Progenitor cell of endocrine pancreas (in vitro differentiated cells): ENCODE measurements around the gene HOXC10. TPM values are rescaled to one million over a fixed set of nuclear protein-coding genes. Genes with fewer than 3 reads are reported as not detected.

Source experiments
- DNase-seq: peaks from one replicate; pipeline ENCODE4 v3.0.0; 2021; ENCODE audit warnings: low spot score; ENCODE audit not compliant: unreplicated experiment
- H3K27ac Mint-ChIP-seq: 2 replicates; pipeline ENCODE4 v1.8.0; 2021; ENCODE audit warnings: mild to moderate bottlenecking, moderate library complexity, mixed read lengths
- H3K27me3 Mint-ChIP-seq: 2 replicates; pipeline ENCODE4 v1.8.0; 2021; ENCODE audit warnings: mixed read lengths
- H3K36me3 Mint-ChIP-seq: 2 replicates; pipeline ENCODE4 v1.8.0; 2022; ENCODE audit warnings: mixed read lengths; ENCODE audit not compliant: insufficient read depth
- H3K4me1 Mint-ChIP-seq: 2 replicates; pipeline ENCODE4 v1.8.0; 2021; ENCODE audit warnings: low read depth, mixed read lengths
- H3K4me3 Mint-ChIP-seq: 2 replicates; pipeline ENCODE4 v1.8.0; 2021; ENCODE audit warnings: low read depth, mild to moderate bottlenecking, moderate library complexity, mixed read lengths
- H3K9me3 Mint-ChIP-seq: 2 replicates; pipeline ENCODE4 v1.8.0; 2021; ENCODE audit warnings: low read depth, mixed read lengths
- CTCF ChIP-seq: fragments of 200-600 bp; sonication (generic); IDR thresholded peaks from one replicate; pipeline ENCODE4 v1.5.0; 2021; ENCODE audit warnings: antibody characterized with exemption, mild to moderate bottlenecking; ENCODE audit not compliant: unreplicated experiment
- total RNA-seq: library from RNA; stranded (reverse); gene quantifications from 2 replicates; pipeline ENCODE4 v1.2.1, GENCODE V29; 2021

HOXC10 gene
- total RNA-seq, 1 donor from 2014 or later, result not detected

- H3K36me3 Mint-ChIP-seq, result no peaks in the 10 kb centered on the region
- TF ChIP-seq CTCF, result no peak
- H3K4me1 Mint-ChIP-seq, result no peaks in the 10 kb centered on the region
- no peaks in the 10 kb centered on the region for H3K9me3 Mint-ChIP-seq
- H3K27me3 Mint-ChIP-seq, result peaks cover 97% of the 10 kb centered on the region
- H3K27ac Mint-ChIP-seq, result no peak overlapping the region
- no peak for DNase-seq
- no peak overlapping the region for H3K4me3 Mint-ChIP-seq
These were observed 29.1 kb upstream of the HOXC10 start for GRCh38 chr12:53955776-53956250.

GRCh38 chr12:53956251-53956887 is 28.6 kb upstream of the HOXC10 start:
- no peaks in the 10 kb centered on the region for H3K36me3 Mint-ChIP-seq
- H3K27ac Mint-ChIP-seq, result no peak overlapping the region
- H3K4me1 Mint-ChIP-seq, result no peaks in the 10 kb centered on the region
- peaks cover 97% of the 10 kb centered on the region for H3K27me3 Mint-ChIP-seq
- no peaks in the 10 kb centered on the region for H3K9me3 Mint-ChIP-seq
- TF ChIP-seq CTCF, result no peak
- no peak overlapping the region for H3K4me3 Mint-ChIP-seq
- no peak for DNase-seq

GRCh38 chr12:53956914-53957536 is 27.9 kb upstream of the HOXC10 start:
- H3K27me3 Mint-ChIP-seq, result peaks cover 97% of the 10 kb centered on the region
- no peaks in the 10 kb centered on the region for H3K9me3 Mint-ChIP-seq
- H3K4me3 Mint-ChIP-seq, result no peak overlapping the region
- no peak for DNase-seq
- no peak overlapping the region for H3K27ac Mint-ChIP-seq
- no peaks in the 10 kb centered on the region for H3K4me1 Mint-ChIP-seq
- H3K36me3 Mint-ChIP-seq, result no peaks in the 10 kb centered on the region
- no peak for TF ChIP-seq CTCF

GRCh38 chr12:53958128-53958527 is 26.8 kb upstream of the HOXC10 start:
- Mint-ChIP-seq H3K9me3 (no peaks in the 10 kb centered on the region), H3K27ac (no peak overlapping the region), H3K4me1 (no peaks in the 10 kb centered on the region), H3K4me3 (no peak overlapping the region), H3K36me3 (no peaks in the 10 kb centered on the region), H3K27me3 (peaks cover 96% of the 10 kb centered on the region)
- no peak for TF ChIP-seq CTCF
- DNase-seq, result no peak

GRCh38 chr12:53959314-53959713 is 25.6 kb upstream of the HOXC10 start:
- Mint-ChIP-seq H3K27ac (no peak overlapping the region), H3K4me3 (no peak overlapping the region), H3K27me3 (peaks cover 96% of the 10 kb centered on the region), H3K4me1 (no peaks in the 10 kb centered on the region), H3K36me3 (no peaks in the 10 kb centered on the region), H3K9me3 (no peaks in the 10 kb centered on the region)
- no peak for DNase-seq
- TF ChIP-seq CTCF, result no peak
